GM18511 (cell line): ENCODE data around the gene CD247.

Source experiments
- ATAC-seq: cut with Tn5 transposase; IDR thresholded peaks from one replicate; pipeline ENCODE4 v1.9.1; 2021; ENCODE audit warnings: mild to moderate bottlenecking, moderate library complexity; ENCODE audit not compliant: unreplicated experiment

CD247 gene

GRCh38 chr1:167542109-167543032 lies 24.0 kb upstream of the CD247 start:
- ATAC-seq: peak; percentile 41

- ATAC-seq: no peak
Measured at GRCh38 chr1:167541610-167542009, 23.3 kb upstream of the CD247 start.

GRCh38 chr1:167541003-167541402 lies 22.7 kb upstream of the CD247 start:
- ATAC-seq: no peak

GRCh38 chr1:167538657-167539056 lies 20.3 kb upstream of the CD247 start:
- ATAC-seq: no peak

GRCh38 chr1:167533851-167534300 lies 15.5 kb upstream of the CD247 start:
- ATAC-seq: peak; percentile 76

- no peak for ATAC-seq
Measured at GRCh38 chr1:167532964-167533824, 14.9 kb upstream of the CD247 start.

- no peak for ATAC-seq
Measured at GRCh38 chr1:167532375-167532774, 14.0 kb upstream of the CD247 start.

GRCh38 chr1:167529829-167530474 lies 11.6 kb upstream of the CD247 start:
- no peak for ATAC-seq

- ATAC-seq: no peak
Measured at GRCh38 chr1:167528057-167528728, 9.9 kb upstream of the CD247 start.

- ATAC-seq: no peak
Measured at GRCh38 chr1:167526667-167527383, 8.5 kb upstream of the CD247 start.

- ATAC-seq: no peak
Measured at GRCh38 chr1:167524651-167525050, 6.3 kb upstream of the CD247 start.

GRCh38 chr1:167522246-167522645 lies 3.9 kb upstream of the CD247 start:
- ATAC-seq: no peak

GRCh38 chr1:167520711-167521206 lies 2.4 kb upstream of the CD247 start:
- ATAC-seq: no peak

- ATAC-seq: no peak
Measured at GRCh38 chr1:167517535-167518330, 596 bp downstream of the CD247 start.

- ATAC-seq: no peak
Measured at GRCh38 chr1:167516404-167517388, 1.6 kb downstream of the CD247 start.

- ATAC-seq: no peak
Measured at GRCh38 chr1:167515893-167516321, 2.4 kb downstream of the CD247 start.

GRCh38 chr1:167515461-167515860 lies 2.9 kb downstream of the CD247 start:
- no peak for ATAC-seq

- no peak for ATAC-seq
Measured at GRCh38 chr1:167514288-167514687, 4.0 kb downstream of the CD247 start.
